ENCODE data around the gene DZIP1.

Gene DZIP1

DNA sequence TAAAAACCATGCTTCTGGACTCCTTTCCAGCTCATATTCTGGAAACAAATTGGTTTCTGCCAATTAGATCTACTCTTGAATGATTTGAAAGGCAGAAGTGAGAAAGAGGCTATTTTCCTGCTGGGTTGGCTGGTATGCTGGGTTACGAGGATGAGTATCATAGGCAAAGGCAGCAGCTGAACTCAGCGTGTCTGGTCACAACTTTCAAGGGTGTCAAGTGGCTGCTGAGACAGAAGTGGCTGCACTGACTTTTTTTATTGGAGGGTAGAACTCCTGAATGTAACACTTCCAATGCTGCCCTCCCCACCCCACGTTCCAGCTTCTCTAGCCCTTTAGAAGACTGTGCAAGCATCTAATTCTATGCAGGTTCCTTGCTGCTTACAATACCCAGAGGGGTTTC lies 8.3 kb upstream of the DZIP1 start:
- TF ChIP-seq, protein P1, sequence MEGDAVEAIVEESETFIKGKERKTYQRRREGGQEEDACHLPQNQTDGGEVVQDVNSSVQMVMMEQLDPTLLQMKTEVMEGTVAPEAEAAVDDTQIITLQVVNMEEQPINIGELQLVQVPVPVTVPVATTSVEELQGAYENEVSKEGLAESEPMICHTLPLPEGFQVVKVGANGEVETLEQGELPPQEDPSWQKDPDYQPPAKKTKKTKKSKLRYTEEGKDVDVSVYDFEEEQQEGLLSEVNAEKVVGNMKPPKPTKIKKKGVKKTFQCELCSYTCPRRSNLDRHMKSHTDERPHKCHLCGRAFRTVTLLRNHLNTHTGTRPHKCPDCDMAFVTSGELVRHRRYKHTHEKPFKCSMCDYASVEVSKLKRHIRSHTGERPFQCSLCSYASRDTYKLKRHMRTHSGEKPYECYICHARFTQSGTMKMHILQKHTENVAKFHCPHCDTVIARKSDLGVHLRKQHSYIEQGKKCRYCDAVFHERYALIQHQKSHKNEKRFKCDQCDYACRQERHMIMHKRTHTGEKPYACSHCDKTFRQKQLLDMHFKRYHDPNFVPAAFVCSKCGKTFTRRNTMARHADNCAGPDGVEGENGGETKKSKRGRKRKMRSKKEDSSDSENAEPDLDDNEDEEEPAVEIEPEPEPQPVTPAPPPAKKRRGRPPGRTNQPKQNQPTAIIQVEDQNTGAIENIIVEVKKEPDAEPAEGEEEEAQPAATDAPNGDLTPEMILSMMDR (conservative IDR thresholded peaks at IDR 0.05) = no peak
- TF ChIP-seq ZFX (IDR thresholded peaks at IDR 0.05) = no peak
- H3K27ac ChIP-seq = no peak overlapping the region

DNA sequence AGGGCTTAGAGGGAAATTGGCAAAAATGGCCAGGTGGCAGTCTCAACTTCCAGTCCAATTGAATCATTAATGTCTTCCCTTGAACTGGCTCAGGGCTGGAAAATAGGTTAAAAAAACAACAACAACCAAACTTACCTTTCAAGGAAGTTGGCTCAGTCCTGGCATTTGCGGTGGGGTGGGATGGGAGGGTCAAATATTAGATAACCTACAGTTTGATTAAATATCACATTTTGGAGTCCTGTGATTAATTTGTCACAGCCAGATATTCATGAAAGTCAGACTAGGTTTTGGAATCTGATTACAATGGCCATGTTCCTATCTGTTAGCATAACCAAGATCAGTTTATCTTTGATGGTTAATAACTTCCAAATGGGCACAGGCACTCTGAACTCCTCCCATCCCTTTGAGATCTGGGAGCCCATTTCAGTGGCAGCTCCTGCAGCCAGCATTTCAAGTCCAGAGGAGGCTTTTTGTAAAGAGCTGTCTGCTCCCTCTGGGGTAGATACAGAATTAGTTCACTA lies 7.8 kb upstream of the DZIP1 start:
- TF ChIP-seq, protein P1 (conservative IDR thresholded peaks at IDR 0.05) = no peak
- TF ChIP-seq ZFX (IDR thresholded peaks at IDR 0.05) = no peak
- H3K27ac ChIP-seq = no peak overlapping the region

DNA sequence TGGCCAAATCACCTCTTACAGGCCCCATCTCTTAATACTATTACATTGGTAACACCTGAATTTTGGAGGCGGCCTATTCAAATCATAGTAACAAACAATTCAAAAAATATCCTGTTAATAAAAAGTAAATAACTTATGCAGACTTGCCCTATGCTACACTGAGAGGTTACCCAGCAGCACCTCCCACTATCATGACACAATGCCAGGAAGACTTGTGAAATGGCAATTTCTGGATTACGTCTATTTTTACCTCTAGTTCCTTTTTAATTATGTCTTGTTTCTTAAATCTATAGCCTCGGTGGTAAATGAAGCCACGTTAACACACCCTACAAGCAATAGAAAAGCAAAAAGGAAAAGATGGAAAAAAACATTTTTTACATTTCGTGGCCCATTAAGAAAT lies 6.2 kb upstream of the DZIP1 start:
- no peak for TF ChIP-seq ZFX (IDR thresholded peaks at IDR 0.05)
- TF ChIP-seq, protein P1 (conservative IDR thresholded peaks at IDR 0.05) = no peak
- H3K27ac ChIP-seq = no peak overlapping the region

DNA sequence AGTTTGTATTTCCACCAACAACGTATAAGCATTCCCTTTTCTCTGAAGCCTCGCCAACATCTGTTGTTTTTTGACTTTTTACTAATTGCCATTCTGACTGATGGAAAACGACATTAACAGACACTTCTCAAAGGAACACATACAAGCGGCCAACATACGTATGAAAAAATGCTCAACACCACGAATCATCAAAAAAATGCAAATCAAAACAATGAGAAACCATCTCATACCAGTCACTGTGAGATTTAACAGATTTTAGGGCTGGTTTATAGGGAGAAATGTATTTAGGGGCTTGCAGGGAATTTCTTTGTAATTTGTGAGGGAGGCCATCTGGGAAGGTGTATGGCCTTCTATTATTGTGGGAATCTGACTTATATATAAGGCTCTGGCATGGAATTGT lies 2.8 kb upstream of the DZIP1 start:
- H3K27ac ChIP-seq = no peak overlapping the region
- TF ChIP-seq ZFX (IDR thresholded peaks at IDR 0.05) = no peak
- TF ChIP-seq, protein P1 (conservative IDR thresholded peaks at IDR 0.05) = no peak

DNA sequence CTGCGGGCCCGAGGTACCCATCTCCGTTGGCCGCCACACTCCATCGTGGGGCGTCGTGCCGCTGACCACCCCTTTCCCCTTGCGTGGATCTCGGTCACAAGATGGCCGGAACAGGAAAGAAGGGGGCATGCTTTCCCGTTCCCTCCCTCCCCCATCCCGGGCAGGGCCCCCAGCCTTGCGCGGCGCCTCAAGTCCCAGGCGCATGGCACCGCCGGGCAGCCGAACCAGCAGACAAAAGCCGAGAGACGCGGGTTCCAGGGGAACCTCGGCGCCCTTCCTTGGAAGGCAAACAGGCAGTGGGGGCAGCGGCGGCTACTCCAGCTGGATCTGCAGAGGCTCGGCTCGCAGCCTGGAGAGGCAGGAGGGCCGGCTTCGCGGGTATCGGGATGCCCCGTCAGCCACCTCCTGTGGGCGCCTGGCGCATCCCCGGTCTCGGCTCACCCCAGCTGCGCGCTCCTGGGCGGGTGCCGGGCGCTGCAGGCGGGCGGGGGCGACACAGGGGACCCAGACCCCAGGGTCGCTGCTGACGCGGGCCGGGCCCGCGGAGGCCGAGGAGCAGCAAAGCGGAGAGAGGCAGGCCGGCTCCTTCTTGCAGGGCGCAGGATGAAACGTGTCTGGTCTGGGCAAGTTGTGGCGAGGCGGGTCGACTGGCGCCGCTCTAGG lies 439 bp downstream of the DZIP1 start:
- peak overlapping the region; percentile 23; the same call in 1 of the 2 replicates for H3K27ac ChIP-seq
- no peak for TF ChIP-seq ZFX (IDR thresholded peaks at IDR 0.05)
- TF ChIP-seq, protein P1 (conservative IDR thresholded peaks at IDR 0.05) = no peak

DNA sequence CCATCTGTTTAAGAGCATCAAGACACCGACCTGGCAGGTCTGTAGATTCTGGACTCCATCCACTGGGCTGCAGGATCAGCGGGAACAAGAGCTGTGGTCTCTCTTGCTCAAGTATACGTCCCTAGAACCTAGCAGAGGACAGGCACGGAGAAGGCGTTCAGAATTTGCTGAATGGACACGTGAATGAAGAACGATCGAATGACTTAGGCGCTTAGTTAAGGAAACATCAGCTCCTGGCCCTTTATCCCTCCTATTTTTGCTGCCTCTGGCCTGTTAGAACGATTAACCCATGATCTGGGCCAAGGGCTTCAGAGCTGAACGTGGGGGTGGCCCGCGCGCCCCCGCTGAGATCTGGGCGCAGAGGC lies 953 bp downstream of the DZIP1 start:
- no peak overlapping the region for H3K27ac ChIP-seq
- TF ChIP-seq ZFX (IDR thresholded peaks at IDR 0.05) = no peak
- TF ChIP-seq, protein P1 (conservative IDR thresholded peaks at IDR 0.05) = no peak

DNA sequence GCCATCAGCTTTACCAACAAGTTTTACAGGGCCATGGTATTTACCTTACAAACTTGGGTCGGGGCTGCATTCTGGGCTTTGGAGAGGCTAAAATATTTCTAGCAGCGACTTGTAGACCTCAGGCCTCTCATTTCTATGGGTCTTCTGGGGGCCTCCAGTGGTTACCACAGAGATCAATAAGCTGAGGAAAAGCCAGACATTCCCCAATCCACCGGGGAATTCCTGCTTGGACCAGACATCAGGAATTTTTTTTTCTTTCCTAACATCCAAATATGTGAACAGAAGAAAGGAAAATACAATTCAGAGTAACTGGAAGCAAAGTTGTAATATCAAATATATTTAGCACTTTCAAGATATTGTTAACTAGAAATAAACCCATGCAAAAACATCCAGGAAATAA lies 1.5 kb downstream of the DZIP1 start:
- H3K27ac ChIP-seq = no peak overlapping the region
- TF ChIP-seq ZFX (IDR thresholded peaks at IDR 0.05) = no peak
- TF ChIP-seq, protein P1 (conservative IDR thresholded peaks at IDR 0.05) = no peak

All from C4-2B (cell line).